HG03354 (cell line): ENCODE data around the gene PLA2G2F.

Source experiments
- ATAC-seq: cut with Tn5 transposase; IDR thresholded peaks from one replicate; pipeline ENCODE4 v1.9.1; 2021; ENCODE audit warnings: mild to moderate bottlenecking; ENCODE audit not compliant: unreplicated experiment, poor library complexity, severe bottlenecking

The PLA2G2F gene

GRCh38 chr1:20185834-20186782 lies 47.0 kb downstream of the PLA2G2F start, which contains the start of the genes PLA2G2C and UBXN10:
TSS of gene PLA2G2C (minus strand) at chr1:20186518. CDS start at chr1:20177363, 9,155 bp downstream.
TSS of gene UBXN10 (plus strand) at chr1:20186096. CDS start at chr1:20190562, 4,466 bp downstream.
- peak; percentile 74 for ATAC-seq

- ATAC-seq: no peak
Measured at GRCh38 chr1:20187103-20187812, 48.1 kb downstream of the PLA2G2F start.

- ATAC-seq: no peak
Measured at GRCh38 chr1:20187813-20188454, 48.8 kb downstream of the PLA2G2F start.

GRCh38 chr1:20188455-20188817 lies 49.3 kb downstream of the PLA2G2F start:
- ATAC-seq: no peak

GRCh38 chr1:20189664-20190063 lies 50.5 kb downstream of the PLA2G2F start:
- no peak for ATAC-seq

- no peak for ATAC-seq
Measured at GRCh38 chr1:20190256-20191160, 51.4 kb downstream of the PLA2G2F start.

GRCh38 chr1:20191266-20191825 lies 52.2 kb downstream of the PLA2G2F start:
- ATAC-seq: no peak

- ATAC-seq: no peak
Measured at GRCh38 chr1:20192364-20192763, 53.2 kb downstream of the PLA2G2F start.

- ATAC-seq: no peak
Measured at GRCh38 chr1:20192871-20193411, 53.8 kb downstream of the PLA2G2F start.

GRCh38 chr1:20194224-20194623 lies 55.1 kb downstream of the PLA2G2F start:
- ATAC-seq: no peak

- no peak for ATAC-seq
Measured at GRCh38 chr1:20194757-20195461, 55.8 kb downstream of the PLA2G2F start.

- ATAC-seq: no peak
Measured at GRCh38 chr1:20195462-20195780, 56.3 kb downstream of the PLA2G2F start.

GRCh38 chr1:20197329-20197791 lies 58.2 kb downstream of the PLA2G2F start:
- ATAC-seq: no peak

GRCh38 chr1:20198296-20198695 lies 59.2 kb downstream of the PLA2G2F start:
- no peak for ATAC-seq

GRCh38 chr1:20198918-20199317 lies 59.8 kb downstream of the PLA2G2F start:
- ATAC-seq: no peak

GRCh38 chr1:20199403-20199802 lies 60.3 kb downstream of the PLA2G2F start:
- no peak for ATAC-seq

GRCh38 chr1:20199840-20200239 lies 60.7 kb downstream of the PLA2G2F start:
- no peak for ATAC-seq
